GM18909 (cell line): ENCODE results near the gene BRPF3.

Experiments used
- ATAC-seq: cut with Tn5 transposase; IDR thresholded peaks from one replicate; pipeline ENCODE4 v1.9.1; 2021; ENCODE audit warnings: mild to moderate bottlenecking; ENCODE audit not compliant: unreplicated experiment, poor library complexity

The BRPF3 gene

DNA sequence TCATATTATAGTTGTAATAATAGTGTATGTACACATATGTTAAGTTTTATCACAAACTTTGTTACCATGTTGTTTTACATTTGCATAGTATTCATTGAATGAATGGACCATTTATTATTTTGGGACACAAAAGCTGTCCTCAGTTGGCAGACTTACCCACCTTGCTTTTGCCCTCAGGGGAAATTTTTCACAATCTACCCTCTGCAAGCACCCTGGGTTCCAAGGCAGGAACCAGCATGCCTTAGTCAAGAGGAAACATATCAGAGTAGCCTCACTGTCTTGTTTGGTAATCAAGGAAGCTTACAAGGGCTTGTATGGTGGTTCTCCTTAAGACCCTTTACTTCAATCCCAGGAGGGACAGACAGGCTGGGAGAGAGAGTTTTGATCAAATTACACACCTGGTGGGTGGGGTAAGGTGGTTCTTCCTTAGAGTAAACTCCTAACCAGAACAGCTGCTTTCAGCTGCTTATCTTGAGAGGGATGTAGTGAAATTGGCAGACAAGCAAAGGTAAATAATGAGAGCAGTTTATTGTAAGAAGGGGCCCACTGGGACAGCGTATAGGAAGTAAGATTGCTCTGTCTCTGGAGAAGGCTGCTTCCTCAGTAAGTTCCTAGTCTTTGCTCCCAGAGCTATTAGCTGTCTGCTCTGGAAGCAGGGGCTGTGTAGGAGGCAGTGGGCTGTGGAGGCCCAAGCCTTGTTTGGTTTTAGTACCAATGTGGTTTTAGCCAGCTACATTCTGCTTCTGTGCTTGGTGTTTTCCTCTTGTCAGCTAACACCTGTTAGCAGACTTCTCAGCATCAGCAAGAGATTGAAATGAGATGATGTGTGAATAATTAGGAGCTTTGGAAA lies 31.1 kb downstream of the BRPF3 start:
- no peak for ATAC-seq

- ATAC-seq, result no peak
Measured at GRCh38 chr6:36229223-36229622, 32.7 kb downstream of the BRPF3 start.

GRCh38 chr6:36230371-36230770 lies 33.8 kb downstream of the BRPF3 start:
- no peak for ATAC-seq

DNA sequence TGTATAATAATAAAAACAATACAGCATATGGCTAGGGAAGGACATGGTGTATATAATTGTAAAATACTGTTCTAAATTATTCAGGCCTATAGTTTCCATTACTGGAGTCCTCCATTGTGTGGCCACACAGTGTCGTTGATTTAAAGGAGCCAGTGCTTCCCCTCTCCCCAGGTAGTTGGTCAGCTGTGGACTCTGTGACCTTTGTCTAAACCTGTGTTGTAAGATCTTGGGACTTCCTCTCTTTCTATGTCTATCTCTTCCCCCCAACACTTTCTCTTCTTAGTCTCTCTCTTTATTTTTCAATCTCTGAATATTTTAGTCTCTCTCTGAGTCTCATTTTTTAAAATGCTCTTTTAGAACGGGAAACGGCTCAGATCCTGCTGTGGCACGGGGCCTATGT lies 35.6 kb downstream of the BRPF3 start:
- ATAC-seq, result no peak

DNA sequence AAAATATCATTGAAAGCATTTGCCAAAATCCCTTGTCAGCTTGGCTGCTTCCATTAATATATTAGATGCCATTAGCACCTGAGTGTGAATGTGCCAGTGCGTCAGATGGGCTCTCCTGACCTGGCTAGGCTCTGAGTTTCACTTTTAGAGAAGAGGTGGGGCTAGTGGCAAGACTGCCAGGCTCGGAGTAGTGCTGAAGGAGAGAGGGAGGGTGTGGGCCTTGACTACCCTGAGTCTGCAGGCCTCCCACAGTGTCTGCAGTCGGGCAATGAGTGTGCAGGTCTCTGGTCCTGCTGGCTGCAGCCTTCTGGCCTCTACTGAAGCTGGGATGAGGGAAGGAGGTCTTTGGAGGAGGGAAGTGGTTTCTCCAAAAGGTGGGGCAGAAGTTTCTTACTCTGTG lies 38.8 kb downstream of the BRPF3 start:
- no peak for ATAC-seq

- no peak for ATAC-seq
Measured at GRCh38 chr6:36235862-36236261, 39.3 kb downstream of the BRPF3 start.

DNA sequence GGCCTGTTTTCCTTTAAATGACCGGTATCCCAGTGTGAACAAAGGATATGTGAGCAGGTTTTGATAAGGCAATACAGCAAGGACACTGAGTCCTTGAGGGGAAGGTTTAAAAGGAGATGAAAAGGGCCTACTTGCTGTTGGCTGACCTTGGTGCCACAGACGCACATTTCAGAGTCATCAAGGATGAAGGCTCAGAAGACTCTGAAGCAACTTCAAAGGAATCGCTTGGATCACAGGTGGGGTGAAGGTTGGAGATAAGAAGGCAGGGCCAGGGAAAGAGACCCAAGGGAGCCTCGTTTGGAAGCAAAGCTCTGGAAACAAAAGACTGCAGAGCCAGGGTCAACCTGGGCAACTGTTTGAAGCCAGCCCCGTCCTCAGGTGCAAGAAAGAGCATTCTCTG lies 43.2 kb downstream of the BRPF3 start:
- ATAC-seq, result no peak

GRCh38 chr6:36241728-36242127 lies 45.2 kb downstream of the BRPF3 start:
- no peak for ATAC-seq

GRCh38 chr6:36242161-36242560 lies 45.6 kb downstream of the BRPF3 start:
- no peak for ATAC-seq

DNA sequence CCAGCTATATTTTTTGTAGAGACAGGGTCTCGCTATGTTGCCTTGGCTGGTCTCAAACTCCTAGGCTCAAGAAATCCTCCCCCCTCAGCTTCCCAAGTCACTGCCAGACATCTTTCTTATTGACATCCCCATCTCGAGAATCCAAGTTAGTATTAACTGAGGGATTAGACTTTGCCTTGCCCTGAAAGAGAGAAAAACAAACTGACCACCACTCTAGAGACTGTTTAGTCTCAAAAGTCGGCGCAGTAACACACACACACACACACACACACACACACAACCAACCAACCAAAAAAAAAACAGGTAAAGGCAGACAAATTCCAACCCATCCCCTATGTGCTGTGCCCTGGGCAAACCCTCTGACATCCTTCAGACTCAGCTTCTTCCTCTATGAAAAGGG lies 46.1 kb downstream of the BRPF3 start:
- no peak for ATAC-seq

DNA sequence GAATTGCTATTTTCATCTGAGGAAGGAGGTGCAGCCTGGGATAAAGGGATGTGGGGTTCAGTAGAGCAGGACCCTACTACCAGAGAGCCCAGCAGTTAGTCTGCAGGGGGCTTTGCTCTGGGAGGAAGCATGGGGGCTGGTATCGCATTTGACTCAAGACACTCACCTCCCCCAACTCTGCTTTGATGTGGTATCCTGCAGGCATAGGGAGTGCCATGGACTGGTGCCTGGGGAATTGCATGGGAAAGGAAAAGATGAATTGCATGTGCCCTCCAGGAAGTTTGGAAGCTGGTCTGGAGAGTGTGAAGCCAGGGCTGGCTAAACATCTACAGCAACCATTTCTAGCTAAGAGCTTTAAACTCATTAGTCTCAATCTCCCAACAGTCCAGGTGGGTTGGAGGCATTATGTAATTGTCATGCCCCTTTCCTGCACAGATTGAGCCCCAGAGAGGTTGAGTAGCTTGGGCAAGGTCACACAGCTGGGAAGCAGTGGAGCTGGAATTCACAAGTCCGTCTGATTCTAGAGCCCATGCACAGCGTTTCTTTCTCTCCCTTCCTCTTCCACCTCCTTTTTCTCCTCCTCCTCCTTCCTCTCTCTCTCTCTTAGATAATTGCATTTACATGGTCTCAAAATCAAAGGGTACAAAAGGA lies 47.1 kb downstream of the BRPF3 start:
- ATAC-seq, result no peak

- ATAC-seq, result no peak
Measured at GRCh38 chr6:36244641-36245280, 48.2 kb downstream of the BRPF3 start.

DNA sequence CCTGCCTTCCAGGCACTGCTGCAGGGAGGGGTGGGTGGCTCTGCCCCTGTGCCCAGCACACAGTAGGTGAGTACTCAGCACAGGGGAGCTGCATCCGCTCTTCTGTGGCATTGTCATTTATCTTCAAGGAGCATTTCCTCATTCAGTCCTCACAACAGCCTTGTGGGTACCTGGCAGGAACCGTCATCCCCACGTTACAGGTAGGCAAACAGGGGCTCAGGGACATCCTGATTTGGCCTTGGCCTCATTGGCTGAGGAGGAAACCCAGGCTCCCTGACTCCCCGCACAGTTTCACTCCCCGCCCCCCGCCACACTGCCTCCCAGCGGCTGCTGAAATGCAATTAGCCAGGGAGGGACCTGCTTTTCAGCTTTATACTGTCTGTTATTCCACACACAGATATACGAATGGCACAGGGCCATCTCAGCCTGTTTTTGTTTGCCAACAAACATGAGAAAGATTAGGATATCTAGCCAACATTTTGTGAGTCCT lies 49.1 kb downstream of the BRPF3 start:
- ATAC-seq, result no peak

- ATAC-seq, result no peak
Measured at GRCh38 chr6:36246506-36247268, 50.1 kb downstream of the BRPF3 start.

DNA sequence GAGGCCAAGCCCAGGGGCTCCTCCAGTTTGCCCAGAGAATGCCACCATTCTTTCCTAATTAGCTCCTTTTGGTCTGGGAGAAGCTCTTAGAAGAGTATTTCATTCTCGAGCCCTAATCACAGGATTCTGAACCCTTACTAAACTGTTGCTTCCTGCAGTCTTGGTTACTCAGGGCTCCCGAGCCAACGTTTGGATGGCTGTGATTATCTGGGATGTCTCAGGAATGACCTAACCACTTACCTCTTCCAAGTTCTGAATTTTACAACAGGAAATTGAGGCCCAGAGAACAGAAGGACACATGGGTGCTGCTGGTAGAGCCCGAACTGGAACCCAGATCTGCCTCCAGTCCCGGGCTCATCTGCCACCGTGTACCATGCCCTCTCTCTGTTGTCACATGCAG lies 51.1 kb downstream of the BRPF3 start:
- ATAC-seq, result no peak

DNA sequence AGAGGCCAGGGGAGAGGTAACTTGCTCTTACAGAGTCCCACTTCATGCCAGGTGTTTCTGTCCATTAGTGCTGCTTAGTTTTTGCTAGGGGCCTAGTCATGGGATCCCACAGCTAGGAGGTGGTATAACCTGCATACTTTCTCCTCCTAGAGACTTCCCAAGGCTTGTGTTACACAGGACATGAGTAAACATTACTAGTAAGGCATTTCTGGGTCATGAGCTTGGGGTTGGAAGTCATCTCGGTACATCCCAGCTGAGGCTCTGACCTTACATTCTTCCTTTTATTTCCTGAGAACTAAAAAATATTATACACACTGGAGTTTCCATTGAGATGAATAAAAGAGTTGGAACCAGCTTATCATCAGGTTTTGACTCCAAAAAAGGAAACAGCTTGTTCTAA lies 52.4 kb downstream of the BRPF3 start:
- ATAC-seq, result no peak

GRCh38 chr6:36249536-36249935 lies 53.0 kb downstream of the BRPF3 start:
- no peak for ATAC-seq

GRCh38 chr6:36252005-36252404 lies 55.5 kb downstream of the BRPF3 start:
- ATAC-seq, result no peak

GRCh38 chr6:36263390-36264000 lies 67.0 kb downstream of the BRPF3 start:
- ATAC-seq, result no peak

DNA sequence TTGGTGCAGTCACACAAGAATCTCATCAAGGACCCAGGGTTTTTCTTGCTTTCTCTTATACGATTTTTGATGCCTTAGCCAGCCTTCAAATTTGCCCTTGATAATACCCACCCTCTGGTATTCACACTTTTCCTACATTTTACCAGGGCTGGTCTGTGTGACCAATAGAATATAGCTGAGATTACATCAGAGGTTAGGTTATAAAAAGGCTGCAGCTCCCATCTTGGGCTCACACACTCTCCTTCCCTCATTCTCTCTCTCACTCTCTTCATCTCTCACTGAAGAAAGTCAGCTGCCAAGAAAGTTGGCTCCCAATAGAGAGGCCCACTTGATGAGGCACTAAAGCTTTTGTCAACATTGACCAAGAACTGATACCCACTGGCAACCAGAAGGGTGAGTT lies 69.2 kb downstream of the BRPF3 start:
- no peak for ATAC-seq
